ENCODE results near the gene NOL11.
"Not testable (repeated sequence)": the region's sequence is repeated elsewhere in the genome, so short reads cannot be mapped to it uniquely, and the experiment has no call there.

NOL11 gene

GRCh38 chr17:67711916-67712315 is 5.8 kb upstream of the NOL11 start:
- no peak for DNase-seq (ENCODE audit: low read depth)

DNA sequence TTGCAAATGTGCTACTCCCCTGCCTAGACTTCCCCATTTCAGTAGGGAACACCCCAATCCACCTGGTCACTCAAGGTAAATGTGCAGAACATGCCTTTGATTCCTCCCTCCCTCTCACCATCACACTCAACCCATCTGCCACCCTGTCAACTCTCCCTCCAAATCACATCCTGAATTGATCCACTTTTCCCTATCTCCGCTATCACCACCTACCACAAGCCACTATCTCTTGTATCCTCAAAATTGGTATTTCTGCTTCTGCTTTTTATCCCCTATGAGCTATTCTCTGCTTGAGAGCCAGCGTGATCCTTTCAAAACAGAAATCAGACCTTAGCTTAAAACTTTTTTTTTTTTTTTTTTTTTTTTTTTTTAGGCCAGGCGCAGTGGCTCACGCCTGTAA is 5.4 kb upstream of the NOL11 start:
- no peak for DNase-seq (ENCODE audit: low read depth)

GRCh38 chr17:67713169-67713568 is 4.6 kb upstream of the NOL11 start:
- DNase-seq (ENCODE audit: low read depth), result no peak

GRCh38 chr17:67716405-67716798 is 1.3 kb upstream of the NOL11 start:
- DNase-seq (ENCODE audit: low read depth), result no peak

DNA sequence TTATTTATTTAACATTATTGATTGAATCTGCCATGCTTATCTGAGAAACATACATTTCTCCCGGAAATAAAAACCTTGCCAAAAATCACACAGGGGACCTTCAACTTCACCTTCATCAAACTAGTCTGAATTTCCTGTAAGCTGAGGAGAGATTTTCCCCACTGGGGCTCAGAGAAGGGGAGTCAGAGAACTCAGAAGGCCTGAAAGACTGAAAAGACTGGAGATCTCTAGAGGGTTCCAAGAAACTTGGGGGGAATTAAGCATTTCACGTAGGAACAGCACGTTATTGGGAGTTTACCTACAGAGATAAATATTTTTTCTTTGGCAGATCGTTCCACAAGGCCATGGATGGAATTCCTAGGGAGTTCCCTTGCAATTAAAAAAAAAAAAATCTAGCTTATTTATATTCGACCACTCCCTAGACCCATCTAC is 528 bp upstream of the NOL11 start:
- DNase-seq (ENCODE audit: low read depth), result no peak

DNA sequence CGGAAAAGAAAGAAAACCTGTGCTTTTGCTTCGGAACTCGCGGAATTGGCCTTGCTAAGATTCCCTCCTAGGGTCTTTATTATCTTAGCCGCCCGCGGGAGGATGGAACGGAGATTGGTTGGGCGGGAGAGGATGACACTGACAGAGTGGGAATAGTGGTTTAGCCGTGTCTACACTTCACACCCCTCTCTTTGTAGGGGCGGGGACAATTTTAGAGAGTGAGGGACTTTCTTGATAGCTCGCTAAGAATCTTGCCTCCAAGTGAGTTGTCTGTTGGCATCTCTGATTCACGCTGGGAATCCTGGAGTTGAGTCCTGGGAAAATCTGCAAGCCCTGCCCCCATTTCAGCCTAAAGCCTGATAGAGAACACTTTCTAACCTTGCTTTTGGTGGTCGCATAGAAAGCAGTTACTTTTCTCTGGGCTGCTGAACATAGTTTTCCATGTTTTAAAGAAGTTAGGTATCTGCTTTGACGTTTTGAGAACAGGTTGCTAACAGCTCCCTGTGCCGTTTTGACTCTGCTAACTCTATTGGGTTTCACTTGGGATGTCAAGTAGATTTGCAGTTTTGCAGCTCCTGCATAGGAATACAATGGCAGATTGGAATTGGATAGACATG is 697 bp downstream of the NOL11 start:
- peak; percentile 23 for DNase-seq (ENCODE audit: low read depth)

- no peak for DNase-seq (ENCODE audit: low read depth)
Measured at GRCh38 chr17:67725373-67725791, 7.6 kb downstream of the NOL11 start.

GRCh38 chr17:67725807-67726206 is 8.1 kb downstream of the NOL11 start:
- DNase-seq (ENCODE audit: low read depth), result no peak

DNA sequence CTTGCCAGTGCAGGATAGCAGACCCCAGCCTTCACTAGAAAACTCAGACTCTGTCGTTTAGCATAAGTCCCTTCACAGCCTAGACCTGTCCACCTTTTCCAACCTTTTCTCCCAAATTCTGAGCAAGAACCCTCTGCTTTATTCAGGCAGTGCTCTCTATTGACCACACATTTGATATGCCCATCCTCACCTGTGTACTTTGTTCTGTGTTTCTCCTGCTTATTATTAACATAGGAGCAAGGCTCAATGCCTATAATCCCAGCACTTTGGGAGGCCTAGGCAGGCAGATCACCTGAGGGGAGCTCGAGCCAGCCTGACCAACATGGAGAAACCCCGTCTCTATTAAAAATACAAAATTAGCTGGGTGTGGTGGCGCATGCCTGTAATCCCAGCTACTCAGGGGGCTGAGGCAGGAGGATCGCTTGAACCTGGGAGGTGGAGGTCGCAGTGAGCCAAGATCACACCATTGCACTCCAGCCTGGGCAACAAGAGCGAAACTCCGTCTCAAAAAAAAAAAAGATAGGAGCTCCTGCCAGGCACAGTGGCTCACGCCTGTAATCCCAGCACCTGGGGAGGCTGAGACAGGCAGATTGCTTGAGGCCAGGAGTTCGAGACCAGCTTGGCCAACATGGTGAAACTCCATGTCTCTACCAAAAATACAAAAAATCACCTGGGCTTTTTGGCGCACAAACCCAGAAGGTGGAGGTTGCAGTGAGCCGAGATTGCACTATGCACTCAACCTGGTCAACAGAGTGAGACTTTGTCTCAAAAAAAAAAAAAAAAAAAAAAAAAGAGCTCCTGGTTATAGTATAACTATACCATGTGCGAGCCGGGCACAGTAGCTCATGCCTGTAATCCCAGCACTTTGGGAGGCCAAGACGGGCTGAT is 9.7 kb downstream of the NOL11 start:
- DNase-seq (ENCODE audit: low read depth), result not testable (repeated sequence)

DNA sequence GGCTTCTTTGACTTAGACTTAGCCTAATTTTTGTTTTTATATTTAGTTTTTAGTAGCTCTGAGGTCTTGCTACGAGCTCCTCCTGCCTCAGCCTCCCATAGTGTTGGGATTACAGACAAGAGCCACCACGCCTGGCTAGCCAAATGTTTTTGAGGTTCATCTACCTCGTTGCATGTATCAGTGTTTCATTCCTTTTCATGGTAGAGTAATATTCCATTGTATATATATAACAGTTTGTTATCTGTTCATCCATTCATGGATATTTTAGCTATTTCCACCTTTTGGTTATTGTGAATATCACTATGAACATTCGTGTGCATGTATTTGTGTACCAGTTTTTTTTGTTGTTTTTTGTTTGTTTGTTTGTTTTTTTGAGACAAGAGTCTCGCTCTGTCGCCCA is 12.2 kb downstream of the NOL11 start:
- DNase-seq (ENCODE audit: low read depth), result no peak

- DNase-seq (ENCODE audit: low read depth), result no peak
Measured at GRCh38 chr17:67730731-67731130, 13.0 kb downstream of the NOL11 start.

DNA sequence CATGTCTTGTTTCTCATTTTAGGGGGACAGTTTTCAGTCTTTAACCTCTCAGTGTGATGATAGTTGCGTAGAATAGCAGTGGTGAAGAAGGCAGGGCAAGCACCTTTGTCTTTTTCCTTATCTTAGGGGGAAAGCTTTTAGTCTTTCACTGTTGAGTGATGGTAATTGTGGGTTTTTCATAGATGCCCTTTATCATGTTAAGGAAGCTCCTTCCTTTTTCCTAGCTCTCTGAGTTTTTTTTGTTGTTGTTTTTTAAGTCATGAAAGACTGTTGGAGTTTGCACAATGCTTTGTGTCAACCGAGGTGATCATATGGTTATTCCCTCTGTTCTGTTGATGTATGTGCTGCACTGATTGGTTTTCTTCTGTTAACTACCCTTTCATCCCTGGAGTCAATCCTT is 15.7 kb downstream of the NOL11 start:
- DNase-seq (ENCODE audit: low read depth), result no peak

- DNase-seq (ENCODE audit: low read depth), result no peak
Measured at GRCh38 chr17:67737145-67737544, 19.4 kb downstream of the NOL11 start.

- no peak for DNase-seq (ENCODE audit: low read depth)
Measured at GRCh38 chr17:67742025-67742424, 24.3 kb downstream of the NOL11 start.

GRCh38 chr17:67746704-67747571 is 29.2 kb downstream of the NOL11 start:
- DNase-seq (ENCODE audit: low read depth), result no peak

DNA sequence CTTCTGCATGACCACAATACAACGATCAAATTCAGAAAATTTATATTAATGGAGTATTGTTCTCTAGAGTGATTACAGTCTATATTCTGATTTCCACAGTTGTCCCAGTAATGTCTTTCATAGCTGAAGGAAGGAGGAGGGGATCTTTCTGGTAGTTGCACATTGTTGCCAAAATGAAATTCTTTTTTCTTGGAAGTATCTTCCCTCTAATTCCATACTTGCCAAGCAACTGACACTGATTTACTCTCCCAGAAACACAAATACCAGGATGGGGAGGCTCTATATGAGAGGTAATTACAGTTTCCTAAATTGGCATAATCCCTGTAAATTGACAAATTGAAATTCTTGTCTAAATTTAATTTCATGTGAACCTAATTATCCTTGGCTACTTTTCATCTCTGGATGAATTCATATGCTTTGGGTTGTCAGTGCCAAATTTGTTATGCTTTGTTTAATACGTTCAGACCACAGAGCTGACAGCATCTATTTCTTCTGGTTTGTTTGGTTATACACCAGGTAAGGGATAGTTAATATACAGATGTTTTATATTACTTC is 30.0 kb downstream of the NOL11 start:
- no peak for DNase-seq (ENCODE audit: low read depth)

DNA sequence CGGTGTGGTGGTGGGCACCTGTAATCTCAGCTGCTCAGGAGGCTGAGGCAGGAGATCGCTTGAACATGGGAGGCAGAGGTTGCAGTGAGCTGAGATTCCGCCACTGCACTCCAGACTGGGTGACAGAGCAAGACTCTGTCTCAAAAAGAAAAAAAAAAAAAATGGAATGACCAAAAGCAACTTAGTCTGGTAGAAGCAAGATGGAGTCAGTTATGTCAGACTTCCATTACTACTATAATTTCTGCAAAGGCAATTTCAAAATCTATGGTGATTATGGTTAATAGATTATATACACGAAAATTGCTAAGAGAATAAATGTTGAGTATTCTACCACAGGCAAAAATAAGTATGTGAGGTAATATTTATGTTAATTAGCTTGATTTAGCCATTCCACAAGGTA is 32.3 kb downstream of the NOL11 start:
- DNase-seq (ENCODE audit: low read depth), result no peak

GRCh38 chr17:67751101-67752074 is 33.7 kb downstream of the NOL11 start:
- DNase-seq (ENCODE audit: low read depth), result no peak

- DNase-seq (ENCODE audit: low read depth), result not testable (repeated sequence)
Measured at GRCh38 chr17:67752160-67752559, 34.4 kb downstream of the NOL11 start.

GRCh38 chr17:67753026-67753425 is 35.3 kb downstream of the NOL11 start:
- no peak for DNase-seq (ENCODE audit: low read depth)

DNA sequence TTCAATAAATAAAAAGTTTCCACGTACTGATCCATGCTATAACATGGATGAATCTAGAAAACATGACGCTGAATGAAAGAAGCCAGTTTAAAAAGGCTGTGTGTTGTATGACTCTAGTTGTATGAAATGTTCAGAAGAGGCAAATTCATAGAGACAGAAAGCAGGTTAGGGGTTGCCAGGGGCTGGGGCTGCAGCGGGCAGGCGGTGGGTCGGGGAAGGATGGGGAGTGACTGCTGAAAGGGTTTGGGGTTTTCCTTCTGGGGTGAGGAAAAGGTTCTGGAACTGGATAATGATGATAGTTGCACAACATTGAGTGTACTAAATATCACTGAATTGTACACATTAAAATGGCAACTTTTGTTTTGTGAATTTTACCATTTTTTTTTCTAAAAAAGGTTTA is 36.3 kb downstream of the NOL11 start:
- DNase-seq (ENCODE audit: low read depth), result no peak

Measured in activated gamma-delta T cell treated with anti-CD3 and anti-CD28 coated beads, Interleukin-2, amount 50 U/mL, for 16 hours (primary cell).